A375 (cell line): ENCODE results near the gene SMS. TPM values are rescaled to one million over a fixed set of nuclear protein-coding genes. Genes with fewer than 3 reads are reported as not detected.

Experiments
- total RNA-seq: library from RNA; depleted of rRNA; stranded (reverse); fragments of >200 nt; shearing (Covaris generic); gene quantifications from 2 replicates; pipeline ENCODE4 v1.2.3, GENCODE V29; 2014; rRNA removed

SMS gene
- 234 and 259 TPM in 2 replicates for total RNA-seq

DNA sequence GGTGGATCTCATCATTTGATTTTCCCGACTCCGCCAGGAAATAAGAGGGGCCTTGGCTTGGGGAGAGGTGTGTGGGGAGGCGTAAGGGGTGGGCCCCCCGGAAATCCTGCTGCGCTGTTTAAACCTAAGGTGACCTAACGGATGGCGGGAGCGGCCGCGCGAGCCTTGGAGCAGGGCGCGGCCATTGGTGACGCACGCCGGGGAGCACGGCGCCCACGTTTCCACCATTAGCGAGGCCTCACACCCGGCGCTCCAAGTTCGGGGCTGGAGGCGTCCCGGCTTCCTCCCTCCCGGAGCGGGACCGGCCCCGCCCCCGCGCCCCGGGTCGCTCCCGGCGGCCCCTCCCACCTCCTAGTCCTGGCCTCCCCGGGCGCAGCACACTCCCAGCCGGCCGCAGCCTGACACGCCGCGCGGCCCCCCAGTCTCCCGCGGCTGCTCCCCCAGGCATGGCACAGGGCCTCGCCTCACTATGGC lies at the start of gene SMS:
Gene SMS (plus strand): TSS at position 354 of the 474 bp plus-strand sequence. CDS start 116 bp downstream, at position 470.

DNA sequence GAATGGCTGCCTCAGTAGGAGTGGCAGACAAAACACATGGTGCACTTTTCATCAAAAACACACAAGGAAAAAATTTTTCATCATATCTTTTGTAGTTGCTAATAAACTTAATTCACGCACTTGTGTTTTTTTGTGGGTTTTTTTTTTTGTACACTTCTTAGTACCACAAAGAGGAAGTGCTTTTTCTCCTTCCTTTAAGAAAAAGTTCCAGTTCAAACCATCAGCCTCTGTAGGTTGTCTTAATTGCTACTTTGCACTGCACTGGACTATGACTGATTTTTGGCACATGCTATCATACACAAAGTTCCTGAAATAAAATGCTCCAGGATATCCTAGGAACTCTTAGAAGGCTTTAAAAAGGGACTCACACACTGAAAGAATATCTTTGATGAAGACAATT lies 91.6 kb downstream of the SMS start, which contains the start of gene PHEX:
Gene PHEX (plus strand): TSS at position 242 of the 400 bp plus-strand sequence. CDS start 681 bp downstream, outside the sequence.

Other genes starting within 250 kb of the SMS start
- gene SMPX, start 182.6 kb upstream of the SMS start, total RNA-seq, result 0.72 and 2.3 TPM in 2 replicates
- gene MBTPS2, start 101.1 kb upstream of the SMS start, total RNA-seq, result 7.6 and 8.4 TPM in 2 replicates
- gene YY2, start 84.7 kb upstream of the SMS start, total RNA-seq, result 2.3 and 2.5 TPM in 2 replicates
- 2.4 TPM in 2 replicates for gene PHEX, start 91.6 kb downstream of the SMS start, total RNA-seq